GM23248 (cell line): ENCODE data around the gene POU2AF2.

ENCODE experiments used
- EZH2 ChIP-seq: fragments of 200-600 bp; sonication (generic); IDR thresholded peaks from 2 replicates; pipeline ENCODE4 v1.6.1; 2018; ENCODE audit warnings: antibody characterized with exemption, mild to moderate bottlenecking; ENCODE audit not compliant: insufficient read depth, poor library complexity, severe bottlenecking
- EZH2phosphoT487 ChIP-seq: fragments of 200-600 bp; sonication (generic); IDR thresholded peaks from 2 replicates; pipeline ENCODE4 v1.6.1; 2018; ENCODE audit warnings: antibody characterized with exemption, moderate library complexity, mild to moderate bottlenecking, low read depth; ENCODE audit not compliant: insufficient read depth

DNA sequence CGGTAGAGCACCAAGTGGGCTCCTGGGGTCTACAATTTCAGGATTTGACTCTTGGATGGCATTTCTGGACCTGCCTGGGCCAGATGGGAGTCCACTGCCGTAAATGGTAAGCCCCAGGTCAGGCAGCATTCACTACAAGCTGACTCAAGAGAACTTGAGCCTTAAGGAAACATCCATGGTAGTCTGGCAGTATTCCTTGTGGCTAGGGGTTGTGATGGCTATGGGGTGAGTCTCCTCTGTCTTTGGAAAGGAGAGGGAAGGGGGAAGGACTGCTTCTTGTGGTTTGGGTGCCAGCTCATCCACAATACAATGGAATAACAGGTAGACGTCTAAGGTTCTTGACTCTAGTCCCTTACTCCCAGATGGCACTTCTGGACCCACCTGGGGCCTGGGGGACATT lies 32.3 kb upstream of the POU2AF2 start:
- TF ChIP-seq EZH2 (no peak), EZH2phosphoT487 (no peak)
